Pancreas (tissue), 10 donors: ENCODE results near the gene ABR. TPM values are rescaled to one million over a fixed set of nuclear protein-coding genes. Genes with fewer than 3 reads are reported as not detected.

Experiments used
- ATAC-seq, 4 donors: fragments of 200-7000 bp; cut with Tn5 transposase; one replicate each; pipeline versions ENCODE4 v1.8.0 to v1.9.1; 2020; ENCODE audit warnings: mild to moderate bottlenecking in 4 of 4, moderate library complexity in 4 of 4
- DNase-seq, 6 donors: peaks; one replicate each; pipeline ENCODE4 v3.0.0-alpha.2; 2020
- FAIRE-seq: peaks from 2 replicates; lab custom pipeline; 2012; peaks lifted over from hg19 to GRCh38; lab: Jason Lieb, UNC
- H3K27ac ChIP-seq, 4 donors: fragments of 200-600 bp; sonication (generic); 1 replicate in 3 of 4; 2 replicates in 1 of 4; pipeline versions ENCODE4 v1.5.0 to v1.8.0; 2020
- H3K27me3 ChIP-seq, 4 donors: fragments of 200-600 bp; one replicate each; pipeline ENCODE4 v1.8.0; 2021
- H3K36me3 ChIP-seq, 3 donors: fragments of 200-600 bp; sonication (generic) in 1 of 3; one replicate each; pipeline versions ENCODE4 v1.5.0 to v1.8.0; 2020 to 2021
- H3K4me1 ChIP-seq, 3 donors: fragments of 200-600 bp; one replicate each; pipeline ENCODE4 v1.8.0; 2021
- H3K4me3 ChIP-seq, 4 donors: fragments of 200-600 bp; sonication (generic) in 2 of 4; one replicate each; pipeline versions ENCODE4 v1.5.0 to v1.8.0; 2020 to 2021
- H3K9me3 ChIP-seq, 4 donors: fragments of 200-600 bp; one replicate each; pipeline ENCODE4 v1.8.0; 2021
- WGBS, 2 donors: extraction: QIAGEN DNeasy Blood & Tissue Kit; methylation state at CpG; one replicate each; pipeline ENCODE4 v1.1.7; 2013; 5-methylcytosine and 5-hydroxymethylcytosine counted together
- intact Hi-C, 3 donors: fragments of 100-400 bp; cut with DNase I; formaldehyde crosslinking; loops; one replicate each; pipeline versions ENCODE4 v1.11.1 to v1.14.2; 2022
- polyA plus RNA-seq, 2 donors: library from polyadenylated mRNA; stranded (reverse); fragments of 200-250 nt; gene quantifications; one replicate each; pipeline ENCODE4 v1.2.3, GENCODE V29; 2013
- total RNA-seq, 6 donors: library from RNA; stranded (reverse); fragmentation: NEBNext Ultra II Directional in 4 of 6; extraction: Animal tissue kit (Norgen Biotek cat#: 25700) in 4 of 6; gene quantifications; one replicate each; pipeline versions ENCODE4 v1.2.1 to v1.2.4, GENCODE V29; 2021 to 2023
- TF ChIP-seq, protein P1 (sequence below), 4 donors: fragments of 200-600 bp; sonication (generic) in 3 of 4; IDR thresholded peaks; one replicate each; pipeline versions ENCODE4 v1.5.0 to v1.8.0; 2021; ENCODE audit warnings: antibody characterized with exemption in 4 of 4
- donor health status: healthy with polysubstance abuse.
- donor health status: DM: no; HTN: no; CAD: no; lungs with moderate emphysema.
- donor health status: DM: no; HTN: no; CAD: no.
- donor health status: control.
- donor health status: control.
- donor health status: Bipolar disorder and iron deficiency.
- donor health status: DM: yes; HTN: yes; CAD: no.
- donor health status: DM: no; HTN: no; CAD: no.
- donor health status: DM: no; HTN: no; CAD: no.
- donor health status: DM: yes; HTN: yes; CAD: no.

ABR gene
- total and polyA plus RNA-seq, 8 donors = 15.4 to 65.7 (median 28.4) TPM

- Histone ChIP-seq H3K9me3 (no peaks in the 10 kb centered on the region), H3K4me3 (no peak overlapping the region), H3K27me3 (no peaks in the 10 kb centered on the region), H3K36me3 (no peaks in the 10 kb centered on the region), H3K4me1 (peaks cover 0 to 10% (median 0%) of the 10 kb centered on the region in 3 donors), H3K27ac (no peak overlapping the region)
- intact Hi-C loops = no loop called here
- ATAC-seq = peak in 2 of 4 donors; percentile 39 to 53
- WGBS, 2 donors = 69 to 73% methylated on average over 9 of the region's 9 CpGs
- TF ChIP-seq, protein P1, sequence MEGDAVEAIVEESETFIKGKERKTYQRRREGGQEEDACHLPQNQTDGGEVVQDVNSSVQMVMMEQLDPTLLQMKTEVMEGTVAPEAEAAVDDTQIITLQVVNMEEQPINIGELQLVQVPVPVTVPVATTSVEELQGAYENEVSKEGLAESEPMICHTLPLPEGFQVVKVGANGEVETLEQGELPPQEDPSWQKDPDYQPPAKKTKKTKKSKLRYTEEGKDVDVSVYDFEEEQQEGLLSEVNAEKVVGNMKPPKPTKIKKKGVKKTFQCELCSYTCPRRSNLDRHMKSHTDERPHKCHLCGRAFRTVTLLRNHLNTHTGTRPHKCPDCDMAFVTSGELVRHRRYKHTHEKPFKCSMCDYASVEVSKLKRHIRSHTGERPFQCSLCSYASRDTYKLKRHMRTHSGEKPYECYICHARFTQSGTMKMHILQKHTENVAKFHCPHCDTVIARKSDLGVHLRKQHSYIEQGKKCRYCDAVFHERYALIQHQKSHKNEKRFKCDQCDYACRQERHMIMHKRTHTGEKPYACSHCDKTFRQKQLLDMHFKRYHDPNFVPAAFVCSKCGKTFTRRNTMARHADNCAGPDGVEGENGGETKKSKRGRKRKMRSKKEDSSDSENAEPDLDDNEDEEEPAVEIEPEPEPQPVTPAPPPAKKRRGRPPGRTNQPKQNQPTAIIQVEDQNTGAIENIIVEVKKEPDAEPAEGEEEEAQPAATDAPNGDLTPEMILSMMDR (IDR thresholded peaks at IDR 0.05) = no peak
- no peak for FAIRE-seq
- no peak for DNase-seq
These were observed 209.4 kb downstream of the ABR start for GRCh38 chr17:970364-970763.

- TF ChIP-seq, protein P1 (IDR thresholded peaks at IDR 0.05) = no peak
- Histone ChIP-seq H3K36me3 (no peaks in the 10 kb centered on the region), H3K27ac (no peak overlapping the region), H3K9me3 (no peaks in the 10 kb centered on the region), H3K27me3 (no peaks in the 10 kb centered on the region), H3K4me3 (no peak overlapping the region), H3K4me1 (peaks cover 0 to 5% (median 0%) of the 10 kb centered on the region in 3 donors)
- 64 to 68% methylated on average over 18 of the region's 18 CpGs for WGBS, 2 donors
- intact Hi-C loops = no loop called here
- no peak for FAIRE-seq
- ATAC-seq = peak in 2 of 4 donors; percentile 32 to 36
- peak in 1 of 6 donors; percentile 1 for DNase-seq
These were observed 209.9 kb downstream of the ABR start for GRCh38 chr17:969811-970355.

DNA sequence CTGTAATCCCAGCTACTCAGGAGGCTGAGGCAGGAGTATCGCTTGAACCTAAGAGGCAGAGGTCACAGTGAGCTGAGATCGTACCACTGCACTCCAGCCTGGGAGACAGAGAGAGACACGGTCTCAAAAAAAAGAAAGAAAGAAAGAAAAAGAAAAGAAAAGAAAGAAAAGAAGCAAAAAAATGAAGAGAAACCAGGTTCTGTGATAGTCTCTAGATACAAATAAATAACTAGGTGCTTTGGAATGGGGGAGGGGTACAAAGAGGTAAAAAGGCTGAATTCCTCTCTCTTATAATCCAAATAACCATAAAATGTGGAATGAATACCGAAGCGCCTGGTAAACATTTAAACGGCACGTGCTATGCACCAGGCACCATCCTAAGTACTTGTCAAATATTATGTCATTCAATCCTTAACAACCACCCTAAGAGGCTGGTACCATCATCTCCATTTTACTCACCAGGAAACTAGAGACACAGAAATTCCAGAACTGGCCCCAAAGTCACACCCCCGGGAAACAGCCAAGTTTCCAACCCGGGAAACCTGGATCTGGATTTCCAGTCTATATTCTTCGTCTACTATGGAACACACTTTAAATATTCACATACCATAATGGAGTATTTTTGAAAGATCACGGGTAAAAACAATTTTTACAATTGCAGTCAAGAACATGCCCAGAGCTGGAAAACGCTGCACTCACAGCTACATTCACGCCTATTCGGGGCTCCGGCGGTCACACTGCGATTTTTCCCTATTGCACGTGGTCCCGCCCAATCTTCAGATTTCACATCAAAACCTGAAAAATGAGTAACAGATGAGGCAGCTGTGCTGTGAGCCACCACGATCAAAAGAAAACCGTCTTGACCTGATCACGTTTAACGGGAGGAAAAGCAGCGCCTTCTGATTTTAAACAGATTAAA is 210.7 kb downstream of the ABR start:
- peak in 1 of 6 donors; percentile 1 for DNase-seq
- no peaks in the 10 kb centered on the region for H3K27me3 ChIP-seq
- TF ChIP-seq, protein P1 (IDR thresholded peaks at IDR 0.05) = no peak
- intact Hi-C loops = no loop called here
- ATAC-seq = no peak
- no peak overlapping the region for H3K27ac ChIP-seq
- FAIRE-seq = no peak
- peaks cover 0 to 5% (median 0%) of the 10 kb centered on the region in 3 donors for H3K4me1 ChIP-seq
- H3K36me3 ChIP-seq = no peaks in the 10 kb centered on the region
- 79 to 88% methylated on average over 24 of the region's 24 CpGs for WGBS, 2 donors
- no peak overlapping the region for H3K4me3 ChIP-seq
- H3K9me3 ChIP-seq = no peaks in the 10 kb centered on the region

DNA sequence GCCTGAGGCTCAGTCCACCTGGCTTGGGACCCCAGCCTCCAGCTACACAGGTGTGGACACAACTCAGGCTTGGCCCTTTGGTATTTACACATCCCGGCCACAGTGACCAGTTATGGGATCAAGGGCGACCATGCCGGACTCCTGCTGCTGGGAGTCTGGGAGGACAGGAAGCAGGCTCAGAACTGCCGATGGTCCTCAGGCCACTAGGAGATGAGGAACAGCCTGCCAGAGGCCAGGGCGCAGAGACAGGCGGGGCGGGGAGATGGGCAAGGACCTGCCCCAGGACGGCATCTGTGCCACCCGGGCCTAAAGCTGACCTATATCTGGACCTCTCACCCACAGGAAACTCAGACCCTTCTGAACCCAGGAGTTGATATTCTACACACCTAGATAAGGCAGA is 212.7 kb downstream of the ABR start:
- TF ChIP-seq, protein P1 (IDR thresholded peaks at IDR 0.05) = no peak
- Histone ChIP-seq H3K27ac (no peak overlapping the region), H3K36me3 (no peaks in the 10 kb centered on the region), H3K4me3 (no peak overlapping the region), H3K27me3 (no peaks in the 10 kb centered on the region), H3K9me3 (no peaks in the 10 kb centered on the region), H3K4me1 (peaks cover 0 to 5% (median 0%) of the 10 kb centered on the region in 3 donors)
- ATAC-seq = no peak
- no peak for DNase-seq
- intact Hi-C loops = no loop called here
- no peak for FAIRE-seq
- WGBS, 2 donors = 97% methylated on average over 9 of the region's 9 CpGs
